K562 (cell line): ENCODE results near the gene MYO7A. TPM values are rescaled to one million over a fixed set of nuclear protein-coding genes. Genes with fewer than 3 reads are reported as not detected.

Experiments used
- ATAC-seq: fragments of 200-7000 bp; cut with Tn5 transposase; 3 replicates; pipeline ENCODE4 v1.9.1; 2020; ENCODE audit warnings: moderate library complexity
- BruUV-seq: library from RNA; stranded (reverse); fragments of 400-500 nt; replicated peaks from 2 replicates; lab custom pipeline; 2021; lab: Mats Ljungman, UMichigan
- CTCF ChIA-PET: fragments of 300-600 bp; formaldehyde crosslinking; extraction: SDS; loops from one replicate; lab custom pipeline; 2021; ENCODE audit warnings: low intra/inter-chr PET ratio; lab: Yijun Ruan, JAX
- POLR2A ChIA-PET: fragments of 300-600, 350-650 bp; sonication (Branson Sonifier 250); formaldehyde crosslinking; extraction: SDS; loops from one replicate; lab custom pipeline; 2021; ENCODE audit warnings: antibody characterized with exemption, inconsistent platforms; lab: Yijun Ruan, JAX
- DNase-seq, 4 experiments: peaks; one replicate each; pipeline versions ENCODE4 v3.0.0 to v3.0.0-alpha.2; 2011 to 2018; ENCODE audit warnings: low spot score in 3 of 4, mixed read lengths in 3 of 4; ENCODE audit errors: extremely low read depth in 1 of 4
- FAIRE-seq: peaks from 2 replicates; lab custom pipeline; 2011; peaks lifted over from hg19 to GRCh38; lab: Jason Lieb, UNC
- H2AFZ ChIP-seq: 2 replicates; pipeline ENCODE4 v1.6.0; 2011; ENCODE audit warnings: low read depth, low read length, control low read depth, inconsistent platforms
- H3K27ac ChIP-seq: fragments of 200-600 bp; 3 replicates; pipeline ENCODE4 v1.8.0; 2011; ENCODE audit warnings: low read depth, mild to moderate bottlenecking, control low read depth, inconsistent platforms, low read length, moderate library complexity, mixed read lengths; ENCODE audit errors: extremely low read depth
- H3K27me3 ChIP-seq, 2 experiments: fragments of 300-600 bp in 1 of 2; 2 replicates in 1 of 2; 3 replicates in 1 of 2; pipeline versions ENCODE4 v1.6.0 to v1.8.0; 2011; ENCODE audit warnings: inconsistent platforms in 2 of 2, low read length in 2 of 2, mild to moderate bottlenecking in 1 of 2, mixed read lengths in 1 of 2, moderate library complexity in 1 of 2; ENCODE audit not compliant: control insufficient read depth in 2 of 2, insufficient read depth in 2 of 2
- H3K36me3 ChIP-seq: fragments of 300-600 bp; 3 replicates; pipeline ENCODE4 v1.8.0; 2011; ENCODE audit warnings: mild to moderate bottlenecking, low read length, inconsistent platforms; ENCODE audit not compliant: control insufficient read depth, insufficient read depth
- H3K4me1 ChIP-seq, 2 experiments: fragments of 200-600 bp in 1 of 2; replicated peaks in 1 of 2; 2 replicates in 1 of 2; 3 replicates in 1 of 2; pipeline versions ENCODE4 v1.5.1 to v1.8.0; 2011; ENCODE audit warnings: inconsistent platforms in 2 of 2, low read length in 2 of 2, mild to moderate bottlenecking in 1 of 2, mixed read lengths in 1 of 2, moderate library complexity in 1 of 2; ENCODE audit not compliant: control insufficient read depth in 2 of 2, insufficient read depth in 2 of 2
- H3K4me2 ChIP-seq: 2 replicates; pipeline ENCODE4 v1.6.1; 2011; ENCODE audit warnings: low read length, control low read depth, inconsistent platforms, mixed read lengths; ENCODE audit not compliant: insufficient read depth
- H3K4me3 ChIP-seq: fragments of 200-600 bp; sonication (generic), shearing (Covaris generic); 2 replicates; pipeline ENCODE4 v1.5.1; 2016; ENCODE audit warnings: control low read depth, inconsistent platforms
- H3K79me2 ChIP-seq: fragments of 200-600 bp; 3 replicates; pipeline ENCODE4 v1.8.0; 2011; ENCODE audit warnings: low read length, inconsistent platforms; ENCODE audit not compliant: control insufficient read depth, insufficient read depth
- H3K9ac ChIP-seq, 2 experiments: 2 replicates each; pipeline versions ENCODE4 v1.6.0 to v1.6.1; 2011; ENCODE audit warnings: low read depth in 2 of 2, low read length in 2 of 2, control low read depth in 1 of 2, inconsistent platforms in 1 of 2, mild to moderate bottlenecking in 1 of 2, mixed read lengths in 1 of 2; ENCODE audit not compliant: insufficient read depth in 1 of 2
- H3K9me1 ChIP-seq: one replicate; pipeline ENCODE4 v1.6.0; 2011; ENCODE audit warnings: inconsistent platforms, mild to moderate bottlenecking, low read length, moderate library complexity; ENCODE audit not compliant: control insufficient read depth, insufficient read depth
- H3K9me3 ChIP-seq: replicated peaks from 2 replicates; pipeline ENCODE4 v1.5.1; 2011; ENCODE audit warnings: low read depth, low read length, inconsistent platforms; ENCODE audit not compliant: control insufficient read depth, insufficient read depth
- H4K20me1 ChIP-seq: replicated peaks from 2 replicates; pipeline ENCODE4 v1.6.1; 2011; ENCODE audit warnings: low read length, inconsistent platforms, mixed read lengths; ENCODE audit not compliant: control insufficient read depth, insufficient read depth
- ARID3A ChIP-seq: IDR thresholded peaks from 2 replicates; pipeline ENCODE4 v1.6.1; 2012; ENCODE audit warnings: low read depth, low read length, improper control_type of control experiment, borderline replicate concordance
- CC2D1A ChIP-seq: fragments of 450-650 bp; IDR thresholded peaks from 2 replicates; pipeline ENCODE4 v1.6.1; 2017; ENCODE audit warnings: mild to moderate bottlenecking
- HCFC1 ChIP-seq: IDR thresholded peaks from 2 replicates; pipeline ENCODE4 v1.6.1; 2012; ENCODE audit warnings: low read depth, low read length, improper control_type of control experiment
- MECOM ChIP-seq: fragments of 250-450 bp; sonication (Bioruptor Pico); IDR thresholded peaks from 2 replicates; pipeline ENCODE4 v1.8.0; 2022; ENCODE audit warnings: inconsistent platforms
- MEF2A ChIP-seq: IDR thresholded peaks from 2 replicates; pipeline ENCODE4 v1.6.1; 2011; ENCODE audit warnings: low read depth, mild to moderate bottlenecking, low read length, moderate library complexity; ENCODE audit not compliant: control insufficient read depth
- MTA3 ChIP-seq: fragments of 450-650 bp; formaldehyde crosslinking; IDR thresholded peaks from 2 replicates; pipeline ENCODE4 v1.6.1; 2017; ENCODE audit warnings: mild to moderate bottlenecking, borderline replicate concordance
- TAF7 ChIP-seq: fragments of 450-650 bp; IDR thresholded peaks from 2 replicates; pipeline ENCODE4 v1.6.1; 2016; ENCODE audit warnings: missing genetic modification characterization, missing compliant biosample characterization
- ZC3H8 ChIP-seq: fragments of 450-650 bp; IDR thresholded peaks from 2 replicates; pipeline ENCODE4 v1.6.1; 2017
- ZNF12 ChIP-seq: sonication (generic); formaldehyde crosslinking; IDR thresholded peaks from 2 replicates; pipeline ENCODE4 v1.4.0; 2020; ENCODE audit warnings: mild to moderate bottlenecking, missing genetic modification reagents
- ZZZ3 ChIP-seq: fragments of 450-650 bp; IDR thresholded peaks from 2 replicates; pipeline ENCODE4 v1.6.1; 2016; ENCODE audit warnings: antibody characterized with exemption, mild to moderate bottlenecking, moderate library complexity
- WGBS: fragments of 100-300 bp; shearing (Covaris generic); methylation state at CpG from one replicate; pipeline ENCODE4 v1.1.6; 2016; ENCODE audit warnings: low coverage, mixed read lengths; ENCODE audit not compliant: insufficient coverage; ENCODE audit errors: missing lambda C conversion rate; 5-methylcytosine and 5-hydroxymethylcytosine counted together
- in situ Hi-C: fragments of 300-500 bp; cut with MboI; formaldehyde crosslinking; loops from 4 replicates; pipeline ENCODE4 v1.15.0; 2018; ENCODE audit warnings: inconsistent platforms, mixed read lengths
- intact Hi-C: fragments of 100-400 bp; cut with micrococcal nuclease; formaldehyde crosslinking; loops from 2 replicates; pipeline ENCODE4 v1.14.2; 2022
- polyA plus RNA-seq, 8 experiments: library from polyadenylated mRNA; depleted of rRNA in 4 of 8; stranded (reverse) in 5 of 8; unstranded in 3 of 8; fragments of >200 nt; fragmentation: Nextera tagmentation in 2 of 8; fragmentation: Illumina TruSeq in 1 of 8; extraction: Ambion mirVana in 2 of 8; extraction: Trizol in 1 of 8; gene quantifications; 2 replicates each; pipeline versions ENCODE4 v1.2.1 to v1.2.3, GENCODE V29; 2011 to 2014; ENCODE audit warnings: inconsistent platforms in 1 of 8, missing spikeins in 1 of 8
- total RNA-seq, 7 experiments: library from RNA; depleted of rRNA in 6 of 7; stranded (reverse); fragments of >200 nt in 6 of 7; fragmentation: Illumina TruSeq in 2 of 7; extraction: Trizol in 2 of 7; gene quantifications; 2 replicates each; pipeline versions ENCODE4 v1.2.1 to v1.2.3, GENCODE V29; 2011 to 2021; ENCODE audit warnings: low replicate concordance in 1 of 7
- TF ChIP-seq, protein P1 (sequence below): IDR thresholded peaks from 2 replicates; pipeline ENCODE4 v1.6.1; 2014; ENCODE audit warnings: antibody characterized with exemption
- TF ChIP-seq, protein P2 (sequence below), 3 experiments: IDR thresholded peaks in 2 of 3; conservative IDR thresholded peaks in 1 of 3; 2 replicates each; pipeline ENCODE4 v1.5.1; 2011 to 2012; ENCODE audit warnings: low read length in 3 of 3, mild to moderate bottlenecking in 3 of 3, control low read depth in 2 of 3, improper control_type of control experiment in 1 of 3, inconsistent platforms in 1 of 3, low read depth in 1 of 3, mixed read lengths in 1 of 3, moderate library complexity in 1 of 3; ENCODE audit not compliant: insufficient read depth in 2 of 3

Gene MYO7A
- total and polyA plus RNA-seq, 9 of the 15 experiments (the other 6 are each of a cell fraction or from before 2014, with no cell fraction given) = 0.01 to 0.11 (median 0.07) TPM; not detected in 1

GRCh38 chr11:77079666-77080065, 48.4 kb upstream of the MYO7A start:
- FAIRE-seq = no peak
- H2AFZ ChIP-seq = no peak overlapping the region
- no peaks in the 10 kb centered on the region for H3K36me3 ChIP-seq
- peaks cover 0 to 6% of the 10 kb centered on the region in 2 experiments; a peak in 2 of 5 replicates for H3K4me1 ChIP-seq
- H3K9me1 ChIP-seq = no peaks in the 10 kb centered on the region
- in situ Hi-C loops (no loop called here), intact Hi-C loops (no loop called here)
- H3K9ac ChIP-seq = no peak overlapping the region
- H4K20me1 ChIP-seq = no peaks in the 10 kb centered on the region
- WGBS = 20% methylated on average over 2 of the region's 2 CpGs
- no peaks in the 10 kb centered on the region for H3K9me3 ChIP-seq
- H3K27ac ChIP-seq = no peak overlapping the region
- CTCF ChIA-PET = no interaction called here
- H3K4me2 ChIP-seq = no peak overlapping the region
- ATAC-seq = no peak
- DNase-seq = no peak
- no TSS peak for BruUV-seq
- no peak overlapping the region for H3K4me3 ChIP-seq
- peaks cover 2 to 22% of the 10 kb centered on the region in 2 experiments; a peak in 3 of 5 replicates for H3K27me3 ChIP-seq
- H3K79me2 ChIP-seq = no peaks in the 10 kb centered on the region
- POLR2A ChIA-PET = interaction anchor here (0.7 kb wide), 1 partner anchor 9 kb away, joined by 3 read pairs; no protein-coding TSS in a partner anchor
- TF ChIP-seq MECOM (CRISPR knock-in tag) (no peak), HCFC1 (no peak), MEF2A (no peak), ZZZ3 (no peak), CC2D1A (no peak), ZC3H8 (no peak), ZNF12 (CRISPR knock-in tag) (no peak), MTA3 (no peak), ARID3A (no peak), TAF7 (no peak)
- TF ChIP-seq, protein P1, sequence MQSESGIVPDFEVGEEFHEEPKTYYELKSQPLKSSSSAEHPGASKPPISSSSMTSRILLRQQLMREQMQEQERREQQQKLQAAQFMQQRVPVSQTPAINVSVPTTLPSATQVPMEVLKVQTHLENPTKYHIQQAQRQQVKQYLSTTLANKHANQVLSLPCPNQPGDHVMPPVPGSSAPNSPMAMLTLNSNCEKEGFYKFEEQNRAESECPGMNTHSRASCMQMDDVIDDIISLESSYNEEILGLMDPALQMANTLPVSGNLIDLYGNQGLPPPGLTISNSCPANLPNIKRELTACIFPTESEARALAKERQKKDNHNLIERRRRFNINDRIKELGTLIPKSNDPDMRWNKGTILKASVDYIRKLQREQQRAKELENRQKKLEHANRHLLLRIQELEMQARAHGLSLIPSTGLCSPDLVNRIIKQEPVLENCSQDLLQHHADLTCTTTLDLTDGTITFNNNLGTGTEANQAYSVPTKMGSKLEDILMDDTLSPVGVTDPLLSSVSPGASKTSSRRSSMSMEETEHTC = no peak
- TF ChIP-seq, protein P2, sequence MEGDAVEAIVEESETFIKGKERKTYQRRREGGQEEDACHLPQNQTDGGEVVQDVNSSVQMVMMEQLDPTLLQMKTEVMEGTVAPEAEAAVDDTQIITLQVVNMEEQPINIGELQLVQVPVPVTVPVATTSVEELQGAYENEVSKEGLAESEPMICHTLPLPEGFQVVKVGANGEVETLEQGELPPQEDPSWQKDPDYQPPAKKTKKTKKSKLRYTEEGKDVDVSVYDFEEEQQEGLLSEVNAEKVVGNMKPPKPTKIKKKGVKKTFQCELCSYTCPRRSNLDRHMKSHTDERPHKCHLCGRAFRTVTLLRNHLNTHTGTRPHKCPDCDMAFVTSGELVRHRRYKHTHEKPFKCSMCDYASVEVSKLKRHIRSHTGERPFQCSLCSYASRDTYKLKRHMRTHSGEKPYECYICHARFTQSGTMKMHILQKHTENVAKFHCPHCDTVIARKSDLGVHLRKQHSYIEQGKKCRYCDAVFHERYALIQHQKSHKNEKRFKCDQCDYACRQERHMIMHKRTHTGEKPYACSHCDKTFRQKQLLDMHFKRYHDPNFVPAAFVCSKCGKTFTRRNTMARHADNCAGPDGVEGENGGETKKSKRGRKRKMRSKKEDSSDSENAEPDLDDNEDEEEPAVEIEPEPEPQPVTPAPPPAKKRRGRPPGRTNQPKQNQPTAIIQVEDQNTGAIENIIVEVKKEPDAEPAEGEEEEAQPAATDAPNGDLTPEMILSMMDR (IDR thresholded peaks at IDR 0.05 in 2 of 3, conservative IDR thresholded peaks at IDR 0.05 in 1 of 3; ENCODE audit: insufficient read depth in 2 of 3, low read depth in 1 of 3, low read length in 3 of 3) = no peak
